T-helper 1 cell treated with Interleukin-12 subunit alpha and Interleukin-12 subunit beta and Interleukin-4 antibody, amounts not matched to agents 30 μg/mL and 1 μg/mL, for 36 hours (primary cell): ENCODE measurements around the gene GAB4.

Experiments used
- H3K27ac Mint-ChIP-seq: one replicate; pipeline ENCODE4 v1.8.0; 2021; ENCODE audit warnings: mild to moderate bottlenecking, mixed read lengths
- H3K27me3 Mint-ChIP-seq: one replicate; pipeline ENCODE4 v1.8.0; 2021; ENCODE audit warnings: low read depth, mixed read lengths
- H3K36me3 Mint-ChIP-seq: one replicate; pipeline ENCODE4 v1.8.0; 2021; ENCODE audit warnings: low read depth, mixed read lengths
- H3K4me1 Mint-ChIP-seq: one replicate; pipeline ENCODE4 v1.8.0; 2021; ENCODE audit warnings: low read depth, mixed read lengths
- H3K4me3 Mint-ChIP-seq: one replicate; pipeline ENCODE4 v1.8.0; 2021; ENCODE audit warnings: mild to moderate bottlenecking, moderate library complexity, mixed read lengths
- H3K9me3 Mint-ChIP-seq: one replicate; pipeline ENCODE4 v1.8.0; 2021; ENCODE audit warnings: mixed read lengths

The GAB4 gene

DNA sequence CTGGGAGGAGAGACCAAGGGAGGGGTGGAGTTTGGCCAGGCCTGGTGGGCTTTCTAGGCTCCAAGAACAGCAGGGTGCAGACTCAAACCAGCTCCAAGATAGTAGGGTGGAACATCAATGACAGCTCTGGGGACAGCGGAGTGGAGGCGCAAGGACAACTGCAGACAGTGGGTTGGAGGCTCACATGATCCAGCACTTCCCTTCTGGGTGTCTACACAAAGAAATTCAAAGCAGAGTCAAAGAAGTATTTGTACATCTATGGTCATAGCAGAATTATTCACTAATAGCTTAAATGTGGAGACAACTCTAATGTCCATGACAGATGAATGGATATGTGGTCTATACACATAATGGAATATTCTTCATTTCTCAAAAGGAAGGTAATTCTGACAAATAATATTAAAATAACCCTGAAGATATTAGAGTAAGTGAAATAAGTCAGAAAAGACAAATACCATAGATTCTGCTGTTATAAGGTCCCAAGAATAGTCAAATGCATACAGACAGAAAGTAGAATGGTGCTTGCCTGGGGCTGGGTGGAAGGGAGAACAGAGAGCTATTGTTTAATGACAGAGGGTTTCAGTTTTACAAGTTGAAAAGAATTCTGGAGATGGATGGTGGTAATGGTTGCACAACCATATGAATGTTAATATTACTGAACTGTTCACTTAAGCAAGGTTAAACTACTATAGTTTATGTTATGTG lies 5.5 kb upstream of the GAB4 start:
- peaks cover 9% of the 10 kb centered on the region for H3K27me3 Mint-ChIP-seq
- no peaks in the 10 kb centered on the region for H3K36me3 Mint-ChIP-seq
- no peaks in the 10 kb centered on the region for H3K9me3 Mint-ChIP-seq
- H3K27ac Mint-ChIP-seq: no peak overlapping the region
- H3K4me1 Mint-ChIP-seq: no peaks in the 10 kb centered on the region
- H3K4me3 Mint-ChIP-seq: no peak overlapping the region

DNA sequence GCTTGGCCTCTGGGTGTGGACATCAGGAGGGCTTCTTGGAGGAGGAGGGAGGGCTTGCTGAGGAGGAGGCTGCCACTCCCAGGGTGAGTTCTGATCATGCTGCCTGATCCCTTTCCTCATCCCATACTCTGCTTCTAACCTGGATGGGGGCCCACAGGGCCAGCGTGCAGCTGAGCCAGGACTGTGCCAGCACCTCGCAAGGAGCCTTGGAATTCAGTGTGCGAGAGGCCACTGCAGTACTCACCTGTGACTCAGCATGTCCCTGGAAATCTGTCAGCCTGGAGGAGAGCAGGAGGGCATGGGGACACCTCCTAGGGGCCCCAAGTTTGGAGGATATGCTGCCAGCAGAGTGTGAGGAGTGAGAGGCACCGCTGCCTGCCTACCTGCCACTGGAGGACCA lies 4.2 kb upstream of the GAB4 start:
- no peaks in the 10 kb centered on the region for H3K4me1 Mint-ChIP-seq
- no peaks in the 10 kb centered on the region for H3K9me3 Mint-ChIP-seq
- no peak overlapping the region for H3K27ac Mint-ChIP-seq
- peaks cover 5% of the 10 kb centered on the region for H3K27me3 Mint-ChIP-seq
- H3K36me3 Mint-ChIP-seq: no peaks in the 10 kb centered on the region
- no peak overlapping the region for H3K4me3 Mint-ChIP-seq

DNA sequence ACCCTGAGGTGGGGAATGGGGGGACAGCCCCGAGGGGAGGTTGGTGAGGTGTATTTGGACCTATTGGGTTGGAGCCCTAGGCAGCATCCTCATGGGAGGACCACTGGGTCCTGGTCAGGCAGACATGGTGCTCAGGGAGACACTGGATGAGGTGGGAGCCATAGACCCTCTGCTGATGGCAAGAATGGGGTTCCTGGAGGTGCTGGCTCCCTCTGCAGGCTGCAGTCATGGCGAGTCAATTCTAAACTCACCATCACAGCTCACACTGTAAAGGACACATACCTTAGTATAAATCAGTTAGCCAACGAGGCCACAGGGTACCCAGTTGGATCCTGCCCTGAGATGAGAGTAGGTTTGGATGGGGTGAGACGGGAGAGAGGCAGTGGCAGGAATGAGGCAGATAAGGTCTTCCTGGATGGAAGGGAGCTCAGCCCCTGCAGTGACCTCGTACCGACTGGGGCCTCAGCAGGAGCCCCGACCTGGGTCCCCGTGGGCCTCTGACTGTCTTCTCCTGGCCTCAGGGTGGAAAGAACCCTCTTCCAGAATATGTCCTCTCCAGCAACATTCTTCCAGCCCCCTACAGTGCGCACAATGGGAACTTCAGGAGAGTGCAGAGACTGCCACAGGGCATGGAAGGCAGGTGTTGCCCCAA lies 1.7 kb upstream of the GAB4 start:
- H3K27me3 Mint-ChIP-seq: peaks cover 11% of the 10 kb centered on the region
- no peak overlapping the region for H3K4me3 Mint-ChIP-seq
- H3K4me1 Mint-ChIP-seq: no peaks in the 10 kb centered on the region
- no peak overlapping the region for H3K27ac Mint-ChIP-seq
- peaks cover 6% of the 10 kb centered on the region for H3K9me3 Mint-ChIP-seq
- H3K36me3 Mint-ChIP-seq: no peaks in the 10 kb centered on the region

DNA sequence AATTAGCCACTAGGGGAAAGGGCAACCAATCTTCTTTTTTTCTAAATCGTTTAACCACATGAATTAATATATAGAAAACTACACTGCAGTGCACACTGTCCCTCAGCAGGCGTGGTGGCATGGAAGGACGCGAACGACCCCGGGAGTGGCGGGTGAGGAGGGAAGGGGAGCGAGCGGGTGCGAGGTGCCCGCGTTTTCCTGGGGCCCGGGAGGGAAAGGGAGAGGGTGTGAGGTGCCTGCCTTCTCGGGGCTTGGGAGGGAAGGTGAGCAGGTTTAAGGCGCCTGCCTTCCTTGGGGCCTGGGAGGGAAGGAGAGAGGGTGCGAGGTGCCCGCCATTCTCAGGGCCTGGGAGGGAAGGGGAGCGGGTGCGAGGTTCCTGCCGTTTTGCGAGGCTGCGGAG lies 765 bp downstream of the GAB4 start:
- peaks cover 19% of the 10 kb centered on the region for H3K27me3 Mint-ChIP-seq
- H3K4me3 Mint-ChIP-seq: no peak overlapping the region
- H3K36me3 Mint-ChIP-seq: no peaks in the 10 kb centered on the region
- peaks cover 11% of the 10 kb centered on the region for H3K9me3 Mint-ChIP-seq
- no peak overlapping the region for H3K27ac Mint-ChIP-seq
- H3K4me1 Mint-ChIP-seq: no peaks in the 10 kb centered on the region

DNA sequence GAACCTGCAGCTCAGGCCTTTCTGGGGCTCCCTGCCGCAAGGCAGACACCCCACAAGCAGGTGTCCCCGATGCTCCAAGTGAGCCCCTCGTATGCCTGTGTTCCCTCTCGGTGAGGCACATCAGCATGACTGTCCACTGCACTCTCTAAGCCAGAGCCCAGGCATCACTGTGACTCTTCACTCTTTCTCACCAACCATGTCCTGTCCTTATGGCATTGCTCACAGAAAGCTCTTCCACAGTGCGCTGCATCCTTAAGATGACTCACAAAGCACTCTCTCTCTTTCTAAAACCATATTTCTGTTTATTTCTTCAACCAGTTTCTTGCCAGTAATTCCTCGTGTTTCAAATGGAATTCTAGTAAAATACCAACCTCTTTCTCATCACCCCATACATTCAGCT lies 18.1 kb downstream of the GAB4 start:
- H3K27ac Mint-ChIP-seq: no peak overlapping the region
- no peak overlapping the region for H3K4me3 Mint-ChIP-seq
- peaks cover 2% of the 10 kb centered on the region for H3K4me1 Mint-ChIP-seq
- no peaks in the 10 kb centered on the region for H3K9me3 Mint-ChIP-seq
- no peaks in the 10 kb centered on the region for H3K36me3 Mint-ChIP-seq
- H3K27me3 Mint-ChIP-seq: no peaks in the 10 kb centered on the region

DNA sequence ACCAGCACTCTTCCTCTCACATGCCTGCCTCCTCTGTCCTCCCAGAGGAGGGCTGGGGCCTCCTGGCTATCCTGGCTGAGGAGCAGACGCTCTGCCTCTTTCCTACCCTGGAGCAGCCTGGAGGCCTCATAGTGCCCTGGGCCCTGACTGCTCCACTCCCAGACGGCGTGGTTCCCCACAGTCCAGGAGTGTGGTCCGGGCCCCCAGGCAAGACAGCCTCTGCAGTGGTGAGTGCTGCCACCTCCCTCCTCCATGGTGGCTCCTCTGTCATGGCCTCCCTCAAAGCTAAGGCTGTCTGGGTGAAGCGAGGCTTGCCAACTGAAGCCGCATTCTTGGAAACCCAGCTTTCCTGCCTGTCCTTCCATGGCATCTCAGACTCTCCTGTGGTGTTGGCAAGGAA lies 19.8 kb downstream of the GAB4 start:
- peaks cover 7% of the 10 kb centered on the region for H3K9me3 Mint-ChIP-seq
- peaks cover 2% of the 10 kb centered on the region for H3K4me1 Mint-ChIP-seq
- H3K4me3 Mint-ChIP-seq: no peak overlapping the region
- H3K27me3 Mint-ChIP-seq: no peaks in the 10 kb centered on the region
- no peaks in the 10 kb centered on the region for H3K36me3 Mint-ChIP-seq
- no peak overlapping the region for H3K27ac Mint-ChIP-seq

DNA sequence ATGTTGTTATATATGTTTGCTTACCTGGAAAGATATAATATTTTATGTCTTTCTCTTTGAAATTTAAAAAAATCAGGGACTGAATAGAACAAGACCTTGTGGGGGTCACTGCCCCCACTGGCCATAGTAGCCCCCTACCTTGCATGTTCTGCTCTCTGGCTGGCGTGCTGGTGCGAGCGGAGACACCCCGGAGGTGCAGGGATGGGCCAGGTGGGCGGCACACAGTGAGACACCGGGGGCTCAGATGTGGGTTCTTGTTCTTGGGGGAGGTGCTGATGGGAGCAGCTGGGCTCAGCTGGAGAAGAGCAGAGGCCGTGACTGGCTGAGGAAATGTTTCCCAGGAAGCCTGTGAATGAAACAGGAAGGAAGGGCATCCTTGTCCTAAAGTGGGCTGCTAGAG lies 20.2 kb downstream of the GAB4 start:
- H3K36me3 Mint-ChIP-seq: no peaks in the 10 kb centered on the region
- no peak overlapping the region for H3K27ac Mint-ChIP-seq
- no peak overlapping the region for H3K4me3 Mint-ChIP-seq
- H3K27me3 Mint-ChIP-seq: no peaks in the 10 kb centered on the region
- peaks cover 2% of the 10 kb centered on the region for H3K4me1 Mint-ChIP-seq
- peaks cover 10% of the 10 kb centered on the region for H3K9me3 Mint-ChIP-seq

DNA sequence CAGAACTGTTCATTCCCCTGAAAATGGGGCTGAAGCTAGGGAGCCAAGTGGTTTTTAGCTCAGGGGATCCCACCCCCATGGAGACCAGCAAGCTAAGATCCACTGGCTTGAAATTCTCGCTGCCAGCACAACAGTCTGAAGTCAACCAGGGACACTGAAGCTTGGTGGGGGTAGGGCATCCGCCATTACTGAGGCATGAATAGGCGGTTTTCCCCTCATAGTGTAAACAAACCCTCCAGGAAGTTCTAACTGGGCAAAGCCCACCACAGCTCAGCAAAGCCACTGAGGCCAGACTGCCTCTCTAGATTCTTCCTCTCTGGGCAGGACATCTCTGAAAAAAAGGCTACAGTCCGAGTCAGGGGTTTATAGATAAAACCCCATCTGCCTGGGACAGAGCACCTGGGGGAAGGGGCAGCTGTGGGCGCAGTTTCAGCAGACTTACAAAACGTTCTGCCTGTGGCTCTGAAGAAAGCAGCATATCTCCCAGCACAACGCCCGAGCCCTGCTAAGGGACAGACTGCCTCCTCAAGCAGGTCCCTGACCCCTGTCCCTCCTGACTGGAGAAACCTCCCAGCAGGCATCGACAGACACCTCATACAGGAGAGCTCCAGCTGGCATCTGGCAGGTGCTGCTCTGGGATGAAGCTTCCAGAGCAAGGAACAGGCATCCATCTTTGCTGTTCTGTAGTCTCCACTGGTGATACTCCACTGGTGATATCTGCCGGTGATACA lies 32.7 kb downstream of the GAB4 start:
- H3K27ac Mint-ChIP-seq: no peak overlapping the region

DNA sequence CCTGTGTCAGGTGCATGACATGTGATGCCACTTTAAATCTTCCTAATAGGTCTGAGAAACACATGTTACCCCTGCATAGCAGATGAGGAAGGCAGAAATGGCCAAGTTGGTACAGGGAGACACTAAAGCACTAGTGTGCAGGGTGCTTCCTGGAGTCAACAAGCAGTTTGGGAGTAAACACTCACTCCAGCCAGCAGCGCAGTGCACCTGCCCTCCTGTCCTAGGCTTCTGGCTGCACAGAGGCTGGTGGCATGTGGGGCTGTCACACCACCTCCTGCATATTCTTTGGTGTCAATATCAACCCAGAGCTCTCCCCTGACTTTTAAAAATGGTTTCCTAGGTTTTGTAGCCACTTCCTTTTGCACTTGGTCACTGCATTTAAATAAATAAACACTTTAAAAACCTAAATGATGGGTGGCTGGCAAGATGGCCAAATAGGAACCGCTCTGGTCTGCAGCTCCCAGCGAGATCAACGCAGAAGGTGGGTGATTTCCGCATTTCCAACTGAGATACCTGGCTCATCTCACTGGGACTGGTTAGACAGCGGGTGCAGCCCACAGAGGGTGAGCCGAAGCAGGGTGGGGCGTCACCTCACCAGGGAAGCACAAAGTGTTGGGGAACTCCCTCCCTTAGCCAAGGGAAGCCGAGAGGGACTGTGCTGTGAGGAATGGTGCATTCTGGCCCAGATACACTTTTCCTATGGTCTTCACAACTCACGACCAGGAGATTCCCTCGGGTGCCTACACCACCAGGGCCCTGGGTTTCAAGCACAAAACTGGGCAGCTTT lies 33.5 kb downstream of the GAB4 start:
- Mint-ChIP-seq H3K27ac (no peak overlapping the region), H3K9me3 (no peaks in the 10 kb centered on the region), H3K4me1 (peaks cover 5% of the 10 kb centered on the region), H3K27me3 (peaks cover 12% of the 10 kb centered on the region), H3K36me3 (no peaks in the 10 kb centered on the region), H3K4me3 (no peak overlapping the region)

More for the DNA sequence above, 32.7 kb downstream of the GAB4 start:
- peaks cover 3% of the 10 kb centered on the region for H3K4me1 Mint-ChIP-seq
- peaks cover 12% of the 10 kb centered on the region for H3K27me3 Mint-ChIP-seq
- H3K9me3 Mint-ChIP-seq: no peaks in the 10 kb centered on the region
- no peak overlapping the region for H3K4me3 Mint-ChIP-seq
- H3K36me3 Mint-ChIP-seq: no peaks in the 10 kb centered on the region

DNA sequence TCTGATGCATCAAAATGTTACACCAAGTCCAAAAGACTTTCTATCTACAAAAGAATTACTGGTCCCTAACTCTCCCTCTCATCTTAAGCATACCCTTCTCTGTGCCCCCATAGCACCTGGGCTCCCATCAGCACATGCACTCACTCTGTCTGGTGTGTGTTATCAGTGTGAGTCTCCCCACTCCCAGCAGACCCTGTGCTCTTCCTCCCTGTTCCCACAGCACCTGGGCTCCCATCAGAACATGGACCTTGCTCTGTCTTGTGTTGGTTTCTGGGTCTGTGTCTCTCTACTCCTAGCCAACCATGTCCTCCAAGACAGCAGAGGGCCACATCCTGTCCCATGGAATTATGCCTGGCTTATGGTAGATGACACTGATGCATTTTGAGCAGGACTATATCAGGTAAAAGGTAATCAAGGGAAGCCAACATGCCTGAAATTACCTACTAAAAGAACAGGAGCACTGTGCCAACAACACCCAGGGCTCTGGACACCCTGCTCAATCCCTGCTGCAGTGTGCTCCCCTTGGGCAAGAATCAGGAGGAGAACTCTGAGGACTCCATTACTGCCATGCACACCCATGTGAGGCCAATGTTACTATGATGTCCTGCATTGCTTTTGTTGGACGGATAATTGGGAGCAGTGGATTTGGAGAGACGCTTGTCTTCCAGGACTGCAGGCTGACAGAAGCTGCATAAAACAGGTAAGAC lies 34.3 kb downstream of the GAB4 start:
- Mint-ChIP-seq H3K27ac (no peak overlapping the region), H3K4me3 (no peak overlapping the region), H3K9me3 (no peaks in the 10 kb centered on the region), H3K27me3 (peaks cover 12% of the 10 kb centered on the region), H3K4me1 (peaks cover 5% of the 10 kb centered on the region), H3K36me3 (no peaks in the 10 kb centered on the region)

DNA sequence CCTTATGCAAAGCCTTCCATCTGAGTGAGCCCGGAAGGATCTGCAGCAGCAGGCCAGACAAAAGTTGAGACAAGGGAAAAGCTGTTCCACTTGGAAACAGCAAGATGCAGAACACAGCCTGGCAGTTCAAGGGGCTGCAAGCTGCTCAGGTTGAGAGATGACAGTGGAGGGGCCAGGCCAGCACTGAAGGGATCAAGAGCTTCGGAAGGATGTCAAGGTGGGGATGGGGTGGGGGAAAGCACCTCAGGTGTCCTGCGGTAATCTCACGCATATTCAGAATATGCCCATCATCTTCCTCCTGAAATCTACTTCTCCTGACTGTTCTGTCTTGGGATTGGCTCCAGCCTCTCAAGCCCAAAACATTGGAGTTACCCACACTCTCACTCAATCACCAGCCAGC lies 35.7 kb downstream of the GAB4 start:
- H3K9me3 Mint-ChIP-seq: no peaks in the 10 kb centered on the region
- H3K27me3 Mint-ChIP-seq: peaks cover 9% of the 10 kb centered on the region
- H3K27ac Mint-ChIP-seq: no peak overlapping the region
- H3K4me3 Mint-ChIP-seq: no peak overlapping the region
- peaks cover 5% of the 10 kb centered on the region for H3K4me1 Mint-ChIP-seq
- no peaks in the 10 kb centered on the region for H3K36me3 Mint-ChIP-seq

DNA sequence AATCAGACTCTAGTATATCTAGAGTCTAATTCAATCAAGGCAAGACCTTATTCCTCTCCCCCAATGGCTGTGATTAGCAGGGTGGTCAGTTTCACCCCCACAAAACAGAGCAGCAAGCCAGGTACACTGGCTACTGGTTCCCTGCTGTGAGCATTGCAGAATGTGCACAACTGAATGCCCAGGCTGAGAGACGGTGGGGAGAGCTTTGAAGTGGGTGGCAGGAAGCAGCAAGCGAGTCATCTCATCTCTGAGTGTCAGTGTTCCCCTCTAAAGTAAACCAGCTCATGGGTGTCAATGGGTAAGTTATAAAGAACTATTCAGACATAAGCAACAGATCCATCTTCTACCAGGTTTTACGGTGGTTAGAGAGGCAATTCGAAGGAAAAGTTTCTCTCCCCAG lies 37.6 kb downstream of the GAB4 start:
- H3K27ac Mint-ChIP-seq: no peak overlapping the region

DNA sequence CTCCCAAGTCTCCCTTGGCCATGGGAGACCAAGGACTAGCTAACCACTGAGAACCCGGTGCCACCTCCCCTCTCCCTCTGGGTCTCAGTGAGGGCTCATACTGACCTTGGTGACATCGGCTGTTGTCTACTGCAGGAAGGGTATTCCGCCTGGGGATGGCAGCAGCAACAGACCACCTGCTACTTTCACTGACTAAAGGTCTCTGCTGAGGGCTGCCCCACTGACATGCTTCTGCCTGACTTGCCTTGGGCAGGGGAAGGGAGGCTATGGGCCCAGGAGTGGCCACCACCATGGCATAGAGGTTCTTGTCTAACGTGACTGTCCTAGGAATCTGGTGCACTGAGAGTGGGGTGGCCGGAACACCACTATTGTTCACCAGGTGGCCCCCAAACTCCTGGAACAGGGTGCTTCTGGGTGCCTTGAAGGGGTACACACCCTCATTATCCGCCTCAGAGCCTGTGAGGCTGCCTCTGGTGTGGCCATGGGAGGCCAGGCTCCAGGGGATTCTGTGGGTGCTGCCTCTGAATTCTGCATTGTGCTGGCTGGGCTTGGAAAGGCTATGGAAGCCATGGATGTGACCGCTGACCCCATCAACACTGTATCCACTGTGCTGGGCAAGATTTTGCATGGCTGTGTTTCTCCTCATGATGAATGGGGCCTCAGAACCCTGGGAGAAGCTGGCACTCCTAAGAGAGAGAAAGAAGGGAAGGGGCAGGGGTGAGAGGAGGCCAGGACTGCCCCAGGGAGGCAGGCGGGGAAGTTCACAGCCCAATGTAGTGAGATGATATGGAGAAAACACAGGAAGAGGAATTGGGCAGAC lies 38.3 kb downstream of the GAB4 start:
- Mint-ChIP-seq H3K27ac (no peak overlapping the region), H3K4me1 (peaks cover 5% of the 10 kb centered on the region), H3K4me3 (no peak overlapping the region), H3K9me3 (no peaks in the 10 kb centered on the region), H3K36me3 (no peaks in the 10 kb centered on the region), H3K27me3 (peaks cover 3% of the 10 kb centered on the region)

More for the DNA sequence above, 37.6 kb downstream of the GAB4 start:
- Mint-ChIP-seq H3K4me1 (peaks cover 5% of the 10 kb centered on the region), H3K36me3 (no peaks in the 10 kb centered on the region), H3K9me3 (no peaks in the 10 kb centered on the region), H3K27me3 (peaks cover 3% of the 10 kb centered on the region), H3K4me3 (no peak overlapping the region)
